GM23338 (cell line): ENCODE data around the gene IQCE. TPM values are rescaled to one million over a fixed set of nuclear protein-coding genes. Genes with fewer than 3 reads are reported as not detected.

Experiments used
- ATAC-seq: fragments of 200-7000 bp; cut with Tn5 transposase; 3 replicates; pipeline ENCODE4 v1.9.1; 2020
- DNase-seq: peaks from one replicate; pipeline ENCODE4 v3.0.0-alpha.2; 2015; ENCODE audit warnings: low spot score
- H2AFZ ChIP-seq: fragments of 200-600 bp; sonication (generic); 2 replicates; pipeline ENCODE4 v1.8.0; 2016; ENCODE audit warnings: antibody characterized with exemption, mild to moderate bottlenecking, moderate library complexity
- H3F3A ChIP-seq: fragments of 200-600 bp; sonication (generic); replicated peaks from 2 replicates; pipeline ENCODE4 v1.8.0; 2017; ENCODE audit warnings: antibody characterized with exemption, mixed run types, low read depth
- H3K27ac ChIP-seq: fragments of 200-600 bp; sonication (generic); 2 replicates; pipeline ENCODE4 v1.6.1; 2016; ENCODE audit warnings: low read depth
- H3K27me3 ChIP-seq: fragments of 200-600 bp; sonication (generic); 2 replicates; pipeline ENCODE4 v1.8.0; 2016; ENCODE audit warnings: mild to moderate bottlenecking, mixed run types, moderate library complexity; ENCODE audit not compliant: insufficient read depth
- H3K36me3 ChIP-seq: fragments of 200-600 bp; sonication (generic); 2 replicates; pipeline ENCODE4 v1.8.0; 2016; ENCODE audit warnings: mild to moderate bottlenecking; ENCODE audit not compliant: insufficient read depth
- H3K4me1 ChIP-seq: fragments of 200-600 bp; sonication (generic); 2 replicates; pipeline ENCODE4 v1.8.0; 2016; ENCODE audit warnings: mild to moderate bottlenecking, moderate library complexity; ENCODE audit not compliant: insufficient read depth
- H3K4me2 ChIP-seq: fragments of 200-600 bp; sonication (generic); 2 replicates; pipeline ENCODE4 v1.7.1; 2017; ENCODE audit warnings: mixed run types
- H3K4me3 ChIP-seq: fragments of 200-600 bp; sonication (generic); 2 replicates; pipeline ENCODE4 v1.6.1; 2016; ENCODE audit warnings: mixed run types
- H3K79me2 ChIP-seq: fragments of 200-600 bp; sonication (generic); replicated peaks from 2 replicates; pipeline ENCODE4 v1.8.0; 2017; ENCODE audit warnings: mild to moderate bottlenecking; ENCODE audit not compliant: insufficient read depth
- H3K9me2 ChIP-seq: fragments of 200-600 bp; sonication (generic); 2 replicates; pipeline ENCODE4 v1.8.0; 2017; ENCODE audit not compliant: insufficient read depth
- H4K20me1 ChIP-seq: fragments of 200-600 bp; sonication (generic); replicated peaks from 2 replicates; pipeline ENCODE4 v1.8.0; 2017; ENCODE audit warnings: mild to moderate bottlenecking; ENCODE audit not compliant: insufficient read depth
- H3K27ac Mint-ChIP-seq: 2 replicates; pipeline ENCODE4 v1.8.0; 2020; ENCODE audit warnings: inconsistent platforms, mild to moderate bottlenecking, moderate library complexity, mixed read lengths
- H3K27me3 Mint-ChIP-seq: 3 replicates; pipeline ENCODE4 v1.8.0; 2022; ENCODE audit warnings: low read depth, mild to moderate bottlenecking, moderate library complexity, mixed read lengths, inconsistent platforms; ENCODE audit not compliant: insufficient read depth, poor library complexity
- H3K36me3 Mint-ChIP-seq: 3 replicates; pipeline ENCODE4 v1.8.0; 2021; ENCODE audit warnings: low read depth, mild to moderate bottlenecking, inconsistent platforms, moderate library complexity, mixed read lengths
- H3K4me1 Mint-ChIP-seq: 3 replicates; pipeline ENCODE4 v1.8.0; 2020; ENCODE audit warnings: mild to moderate bottlenecking, inconsistent platforms, mixed read lengths
- H3K4me3 Mint-ChIP-seq: 3 replicates; pipeline ENCODE4 v1.8.0; 2021; ENCODE audit warnings: moderate library complexity, mild to moderate bottlenecking, inconsistent platforms, mixed read lengths
- H3K9me3 Mint-ChIP-seq: 3 replicates; pipeline ENCODE4 v1.8.0; 2020; ENCODE audit warnings: moderate library complexity, mild to moderate bottlenecking, inconsistent platforms, mixed read lengths
- CTCF ChIP-seq, 2 experiments: fragments of 200-600 bp in 1 of 2; sonication (generic) in 1 of 2; conservative IDR thresholded peaks; 2 replicates each; pipeline versions ENCODE4 v1.5.1 to v1.6.1; 2016 to 2017; ENCODE audit warnings: antibody characterized with exemption in 2 of 2, low read depth in 2 of 2, mild to moderate bottlenecking in 2 of 2, moderate library complexity in 1 of 2
- EZH2 ChIP-seq: fragments of 200-600 bp; sonication (generic); IDR thresholded peaks from one replicate; pipeline ENCODE4 v1.8.0; 2017; ENCODE audit warnings: antibody characterized with exemption, mild to moderate bottlenecking, low read depth; ENCODE audit not compliant: unreplicated experiment
- EZH2phosphoT487 ChIP-seq: fragments of 200-600 bp; sonication (generic); IDR thresholded peaks from one replicate; pipeline ENCODE4 v1.8.1; 2018; ENCODE audit warnings: antibody characterized with exemption; ENCODE audit not compliant: unreplicated experiment
- JUNB ChIP-seq: IDR thresholded peaks from one replicate; pipeline ENCODE4 v1.6.1; 2016; ENCODE audit warnings: antibody characterized with exemption; ENCODE audit not compliant: unreplicated experiment
- POLR2AphosphoS5 ChIP-seq: IDR thresholded peaks from 2 replicates; pipeline ENCODE4 v1.6.1; 2016; ENCODE audit warnings: antibody characterized with exemption, low read depth
- ZNF114 ChIP-seq: fragments of 250-450 bp; sonication (Bioruptor Pico); IDR thresholded peaks from 2 replicates; pipeline ENCODE4 v1.5.0; 2020; ENCODE audit warnings: mild to moderate bottlenecking, moderate library complexity
- ZNF331 ChIP-seq: fragments of 250-450 bp; sonication (Bioruptor Pico); IDR thresholded peaks from 2 replicates; pipeline ENCODE4 v1.5.0; 2020; ENCODE audit warnings: low read depth, mild to moderate bottlenecking, moderate library complexity
- polyA plus RNA-seq: library from polyadenylated mRNA; unstranded; fragments of >200 nt; fragmentation: Nextera tagmentation; extraction: Ambion mirVana; gene quantifications from 2 replicates; pipeline ENCODE4 v1.2.1, GENCODE V29; 2016
- total RNA-seq: library from RNA; depleted of rRNA; stranded (reverse); fragments of >200 nt; shearing (Covaris generic); gene quantifications from 2 replicates; pipeline ENCODE4 v1.2.3, GENCODE V29; 2014
- TF ChIP-seq, protein P1 (sequence below): IDR thresholded peaks from 2 replicates; pipeline ENCODE4 v1.6.1; 2016; ENCODE audit warnings: antibody characterized with exemption
- TF ChIP-seq, protein P2 (sequence below): IDR thresholded peaks from one replicate; pipeline ENCODE4 v1.6.1; 2018; ENCODE audit warnings: antibody characterized with exemption; ENCODE audit not compliant: unreplicated experiment

Gene IQCE
- total and polyA plus RNA-seq, 2 experiments from 2014 or later, result 5.0 to 7.7 TPM

GRCh38 chr7:2592375-2592865, 33.6 kb downstream of the IQCE start:
- ATAC-seq (no peak), DNase-seq (no peak)
- Histone ChIP-seq H3K27me3 (no peaks in the 10 kb centered on the region), H4K20me1 (no peaks in the 10 kb centered on the region), H3K27ac (no peak overlapping the region), H3F3A (no peaks in the 10 kb centered on the region), H3K4me3 (no peak overlapping the region), H3K4me2 (no peak overlapping the region), H3K4me1 (no peaks in the 10 kb centered on the region), H3K79me2 (no peaks in the 10 kb centered on the region), H3K9me2 (no peaks in the 10 kb centered on the region), H2AFZ (no peak overlapping the region), H3K36me3 (no peaks in the 10 kb centered on the region)
- no peaks in the 10 kb centered on the region; the same call in 1 of the 3 replicates for H3K36me3 Mint-ChIP-seq
- TF ChIP-seq POLR2AphosphoS5 (no peak), CTCF (conservative IDR thresholded peaks at IDR 0.05; ENCODE audit: low read depth in 2 of 2) (no peak), JUNB (no peak)
- no peaks in the 10 kb centered on the region for H3K9me3 Mint-ChIP-seq
- no peak overlapping the region for H3K27ac Mint-ChIP-seq
- no peak overlapping the region for H3K4me3 Mint-ChIP-seq
- no peaks in the 10 kb centered on the region; the same call in 2 of the 3 replicates for H3K4me1 Mint-ChIP-seq
- H3K27me3 Mint-ChIP-seq, result peaks cover 14% of the 10 kb centered on the region

GRCh38 chr7:2593036-2593727, 34.4 kb downstream of the IQCE start:
- Histone ChIP-seq H3K4me2 (no peak overlapping the region), H3K79me2 (no peaks in the 10 kb centered on the region), H3K4me3 (no peak overlapping the region), H3K36me3 (no peaks in the 10 kb centered on the region), H3K27ac (no peak overlapping the region), H3K4me1 (no peaks in the 10 kb centered on the region), H4K20me1 (no peaks in the 10 kb centered on the region), H3K9me2 (no peaks in the 10 kb centered on the region), H2AFZ (no peak overlapping the region), H3K27me3 (no peaks in the 10 kb centered on the region), H3F3A (no peaks in the 10 kb centered on the region)
- Mint-ChIP-seq H3K4me3 (no peak overlapping the region), H3K4me1 (no peaks in the 10 kb centered on the region; the same call in 2 of the 3 replicates), H3K27ac (no peak overlapping the region), H3K36me3 (no peaks in the 10 kb centered on the region; the same call in 1 of the 3 replicates), H3K9me3 (no peaks in the 10 kb centered on the region), H3K27me3 (peaks cover 14% of the 10 kb centered on the region)
- no peak for DNase-seq
- ATAC-seq, result no peak
- TF ChIP-seq ZNF114 (CRISPR knock-in tag) (no peak), JUNB (no peak), ZNF331 (CRISPR knock-in tag) (no peak), EZH2 (no peak), CTCF (conservative IDR thresholded peaks at IDR 0.05; ENCODE audit: low read depth in 2 of 2) (no peak), EZH2phosphoT487 (no peak)
- TF ChIP-seq, protein P1, sequence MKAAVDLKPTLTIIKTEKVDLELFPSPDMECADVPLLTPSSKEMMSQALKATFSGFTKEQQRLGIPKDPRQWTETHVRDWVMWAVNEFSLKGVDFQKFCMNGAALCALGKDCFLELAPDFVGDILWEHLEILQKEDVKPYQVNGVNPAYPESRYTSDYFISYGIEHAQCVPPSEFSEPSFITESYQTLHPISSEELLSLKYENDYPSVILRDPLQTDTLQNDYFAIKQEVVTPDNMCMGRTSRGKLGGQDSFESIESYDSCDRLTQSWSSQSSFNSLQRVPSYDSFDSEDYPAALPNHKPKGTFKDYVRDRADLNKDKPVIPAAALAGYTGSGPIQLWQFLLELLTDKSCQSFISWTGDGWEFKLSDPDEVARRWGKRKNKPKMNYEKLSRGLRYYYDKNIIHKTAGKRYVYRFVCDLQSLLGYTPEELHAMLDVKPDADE, result no peak
- TF ChIP-seq, protein P2, sequence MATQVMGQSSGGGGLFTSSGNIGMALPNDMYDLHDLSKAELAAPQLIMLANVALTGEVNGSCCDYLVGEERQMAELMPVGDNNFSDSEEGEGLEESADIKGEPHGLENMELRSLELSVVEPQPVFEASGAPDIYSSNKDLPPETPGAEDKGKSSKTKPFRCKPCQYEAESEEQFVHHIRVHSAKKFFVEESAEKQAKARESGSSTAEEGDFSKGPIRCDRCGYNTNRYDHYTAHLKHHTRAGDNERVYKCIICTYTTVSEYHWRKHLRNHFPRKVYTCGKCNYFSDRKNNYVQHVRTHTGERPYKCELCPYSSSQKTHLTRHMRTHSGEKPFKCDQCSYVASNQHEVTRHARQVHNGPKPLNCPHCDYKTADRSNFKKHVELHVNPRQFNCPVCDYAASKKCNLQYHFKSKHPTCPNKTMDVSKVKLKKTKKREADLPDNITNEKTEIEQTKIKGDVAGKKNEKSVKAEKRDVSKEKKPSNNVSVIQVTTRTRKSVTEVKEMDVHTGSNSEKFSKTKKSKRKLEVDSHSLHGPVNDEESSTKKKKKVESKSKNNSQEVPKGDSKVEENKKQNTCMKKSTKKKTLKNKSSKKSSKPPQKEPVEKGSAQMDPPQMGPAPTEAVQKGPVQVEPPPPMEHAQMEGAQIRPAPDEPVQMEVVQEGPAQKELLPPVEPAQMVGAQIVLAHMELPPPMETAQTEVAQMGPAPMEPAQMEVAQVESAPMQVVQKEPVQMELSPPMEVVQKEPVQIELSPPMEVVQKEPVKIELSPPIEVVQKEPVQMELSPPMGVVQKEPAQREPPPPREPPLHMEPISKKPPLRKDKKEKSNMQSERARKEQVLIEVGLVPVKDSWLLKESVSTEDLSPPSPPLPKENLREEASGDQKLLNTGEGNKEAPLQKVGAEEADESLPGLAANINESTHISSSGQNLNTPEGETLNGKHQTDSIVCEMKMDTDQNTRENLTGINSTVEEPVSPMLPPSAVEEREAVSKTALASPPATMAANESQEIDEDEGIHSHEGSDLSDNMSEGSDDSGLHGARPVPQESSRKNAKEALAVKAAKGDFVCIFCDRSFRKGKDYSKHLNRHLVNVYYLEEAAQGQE, result no peak
